ENCODE results near the gene AMTN.

Gene AMTN

DNA sequence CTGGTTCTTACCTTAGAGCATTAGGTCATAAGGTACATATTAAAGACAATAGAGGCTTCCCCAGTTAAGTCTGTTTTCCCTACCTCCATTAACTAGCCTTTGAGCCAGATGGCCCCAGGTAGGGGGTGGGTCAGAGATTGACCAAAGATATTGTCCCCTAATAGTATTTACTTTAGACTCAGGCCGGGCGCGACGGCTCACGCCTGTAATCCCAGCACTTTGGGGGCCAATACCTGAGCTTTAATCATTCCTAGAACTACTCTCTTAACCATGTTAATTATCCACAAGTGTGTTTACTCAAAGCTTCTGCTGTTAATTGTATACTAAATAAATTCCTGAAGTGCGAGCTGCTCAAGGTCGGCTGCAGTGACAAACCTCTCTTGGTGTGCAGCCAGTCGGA, 45.7 kb downstream of the AMTN start:
- Histone ChIP-seq H3K9me3 (ENCODE audit: control insufficient read depth, low read depth, low read length) (no peaks in the 10 kb centered on the region), H3K9ac (ENCODE audit: low read length) (no peak overlapping the region), H3K36me3 (ENCODE audit: control insufficient read depth, low read depth, low read length) (no peaks in the 10 kb centered on the region), H3K27me3 (ENCODE audit: control insufficient read depth, insufficient read depth, low read length) (no peaks in the 10 kb centered on the region), H3K4me1 (ENCODE audit: control insufficient read depth, low read depth, low read length) (no peaks in the 10 kb centered on the region), H3K27ac (ENCODE audit: low read length) (no peak overlapping the region), H3K4me3 (ENCODE audit: low read length) (no peak overlapping the region)

DNA sequence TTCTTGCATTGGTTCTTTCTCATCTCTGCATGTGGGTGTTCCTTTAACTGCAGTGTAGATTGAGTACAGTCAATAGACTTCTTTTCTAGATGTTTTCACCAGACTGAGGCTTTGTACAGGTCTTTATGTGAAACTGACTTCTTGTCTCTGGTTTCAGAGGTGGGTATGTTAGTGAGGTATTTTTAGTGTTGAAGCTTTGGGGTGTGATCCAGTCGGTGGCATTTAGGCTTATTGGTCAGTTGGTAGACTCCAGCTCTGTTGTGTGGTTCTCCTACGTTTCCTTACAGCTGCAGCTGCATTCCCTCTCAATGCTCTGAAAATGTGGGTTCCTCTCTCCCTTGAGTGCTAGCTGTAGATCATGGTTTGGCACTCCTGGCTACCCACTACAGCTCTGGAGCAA, 52.4 kb downstream of the AMTN start:
- no peak overlapping the region for H3K9ac ChIP-seq (ENCODE audit: low read length)
- H3K4me1 ChIP-seq (ENCODE audit: control insufficient read depth, low read depth, low read length), result no peaks in the 10 kb centered on the region
- H3K36me3 ChIP-seq (ENCODE audit: control insufficient read depth, low read depth, low read length), result no peaks in the 10 kb centered on the region
- no peaks in the 10 kb centered on the region for H3K9me3 ChIP-seq (ENCODE audit: control insufficient read depth, low read depth, low read length)
- H3K27ac ChIP-seq (ENCODE audit: low read length), result no peak overlapping the region
- H3K4me3 ChIP-seq (ENCODE audit: low read length), result no peak overlapping the region
- H3K27me3 ChIP-seq (ENCODE audit: control insufficient read depth, insufficient read depth, low read length), result no peaks in the 10 kb centered on the region

DNA sequence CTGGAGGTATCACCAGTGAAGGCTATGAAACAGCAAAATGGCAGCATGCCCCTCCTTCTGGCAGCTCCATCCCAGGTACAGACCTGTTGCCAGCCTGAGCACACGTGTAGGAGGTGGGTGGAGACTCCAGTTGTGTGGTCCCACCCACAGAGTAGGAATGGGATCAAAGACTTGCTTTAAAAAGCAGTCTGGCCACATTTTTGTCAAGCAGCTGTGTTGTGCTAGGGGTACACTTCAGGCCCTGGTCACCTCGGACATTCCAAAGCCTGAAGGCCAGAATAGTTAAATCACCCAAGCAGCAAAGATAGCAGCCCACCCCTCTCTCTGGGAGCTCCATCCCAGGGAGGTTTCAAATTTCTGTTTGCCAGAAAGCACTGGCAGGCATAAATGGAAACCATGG, 53.4 kb downstream of the AMTN start:
- Histone ChIP-seq H3K27me3 (ENCODE audit: control insufficient read depth, insufficient read depth, low read length) (no peaks in the 10 kb centered on the region), H3K9me3 (ENCODE audit: control insufficient read depth, low read depth, low read length) (no peaks in the 10 kb centered on the region), H3K4me1 (ENCODE audit: control insufficient read depth, low read depth, low read length) (no peaks in the 10 kb centered on the region)

DNA sequence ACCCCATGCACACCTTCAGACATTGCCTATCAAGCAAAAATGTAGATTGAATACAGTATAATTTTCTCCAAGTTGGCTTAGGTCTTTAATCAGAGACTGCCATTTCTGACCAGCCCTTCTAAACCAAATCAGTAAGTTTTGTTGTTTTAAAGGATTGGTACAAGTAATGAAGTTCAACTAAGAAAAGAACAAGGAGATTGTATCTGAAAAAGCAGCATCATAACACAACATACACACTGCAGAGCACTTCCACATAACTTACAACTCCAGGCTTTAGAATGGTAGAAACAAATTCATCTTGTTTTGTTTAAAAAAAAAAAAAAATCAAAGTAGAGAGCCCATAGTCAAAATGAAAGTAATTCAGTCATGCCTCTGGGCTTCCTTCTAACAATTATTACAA, 57.6 kb downstream of the AMTN start:
- H3K9me3 ChIP-seq (ENCODE audit: control insufficient read depth, low read depth, low read length), result no peaks in the 10 kb centered on the region
- H3K4me3 ChIP-seq (ENCODE audit: low read length), result no peak overlapping the region

More for the DNA sequence above, 53.4 kb downstream of the AMTN start:
- Histone ChIP-seq H3K9ac (ENCODE audit: low read length) (no peak overlapping the region), H3K4me3 (ENCODE audit: low read length) (no peak overlapping the region), H3K27ac (ENCODE audit: low read length) (no peak overlapping the region), H3K36me3 (ENCODE audit: control insufficient read depth, low read depth, low read length) (no peaks in the 10 kb centered on the region)

DNA sequence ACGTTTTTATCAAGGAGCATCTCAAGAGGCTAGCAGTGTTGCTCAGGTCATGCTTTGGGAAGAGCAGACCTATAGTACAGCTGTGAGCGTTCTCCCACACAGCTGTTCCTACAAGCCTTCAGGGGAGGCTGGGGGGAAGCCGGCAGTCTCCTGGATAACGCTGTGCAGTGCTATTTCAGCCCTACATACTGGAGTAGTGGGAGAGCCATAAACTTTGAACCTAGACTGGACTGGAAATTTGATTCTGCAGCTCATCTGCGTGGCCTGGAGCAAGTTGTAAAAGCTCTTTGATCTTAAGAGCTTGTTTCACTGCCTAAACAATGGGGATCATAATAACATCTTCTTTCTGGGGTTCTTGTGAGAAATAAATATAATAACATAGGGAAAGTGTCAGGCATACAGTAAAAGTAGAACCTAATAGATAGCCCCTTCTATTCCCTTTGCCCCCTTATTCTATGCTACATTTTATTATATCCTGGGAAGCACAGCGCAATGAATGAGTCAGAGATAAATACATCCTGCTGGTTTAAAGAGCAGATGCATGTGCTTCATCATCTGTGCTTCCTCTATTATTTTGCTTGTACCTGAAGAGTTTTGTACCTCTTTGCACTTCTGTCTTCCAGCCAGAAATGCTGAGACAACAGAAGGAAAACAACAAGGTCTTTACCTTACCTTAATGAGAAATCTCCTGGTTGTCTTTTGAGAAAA, 59.0 kb downstream of the AMTN start:
- Histone ChIP-seq H3K27ac (ENCODE audit: low read length) (no peak overlapping the region), H3K4me1 (ENCODE audit: control insufficient read depth, low read depth, low read length) (no peaks in the 10 kb centered on the region)

More for the DNA sequence above, 57.6 kb downstream of the AMTN start:
- Histone ChIP-seq H3K27ac (ENCODE audit: low read length) (no peak overlapping the region), H3K9ac (ENCODE audit: low read length) (no peak overlapping the region), H3K36me3 (ENCODE audit: control insufficient read depth, low read depth, low read length) (no peaks in the 10 kb centered on the region), H3K4me1 (ENCODE audit: control insufficient read depth, low read depth, low read length) (no peaks in the 10 kb centered on the region), H3K27me3 (ENCODE audit: control insufficient read depth, insufficient read depth, low read length) (no peaks in the 10 kb centered on the region)

DNA sequence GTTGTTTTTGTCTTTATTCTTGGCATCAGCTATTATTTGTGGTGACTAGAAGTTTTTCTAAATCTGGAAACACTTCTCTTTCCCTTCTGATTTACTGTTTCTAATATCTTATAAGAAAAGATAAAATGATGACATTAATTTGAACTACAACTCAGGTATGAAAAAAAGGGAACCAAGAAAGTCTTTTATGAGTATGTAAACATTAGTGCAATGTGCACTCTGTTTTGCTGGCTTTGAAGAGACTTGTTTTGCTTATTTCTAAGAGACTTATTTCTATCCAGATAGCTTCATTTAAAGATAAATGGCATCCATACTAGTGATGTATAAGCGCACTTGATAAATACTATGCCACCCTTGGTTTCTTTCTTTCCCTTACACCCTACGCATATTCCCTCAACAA, 63.6 kb downstream of the AMTN start:
- no peaks in the 10 kb centered on the region for H3K36me3 ChIP-seq (ENCODE audit: control insufficient read depth, low read depth, low read length)

More for the DNA sequence above, 59.0 kb downstream of the AMTN start:
- no peaks in the 10 kb centered on the region for H3K27me3 ChIP-seq (ENCODE audit: control insufficient read depth, insufficient read depth, low read length)
- no peak overlapping the region for H3K4me3 ChIP-seq (ENCODE audit: low read length)
- no peaks in the 10 kb centered on the region for H3K36me3 ChIP-seq (ENCODE audit: control insufficient read depth, low read depth, low read length)
- H3K9ac ChIP-seq (ENCODE audit: low read length), result no peak overlapping the region
- H3K9me3 ChIP-seq (ENCODE audit: control insufficient read depth, low read depth, low read length), result no peaks in the 10 kb centered on the region

More for the DNA sequence above, 63.6 kb downstream of the AMTN start:
- no peaks in the 10 kb centered on the region for H3K4me1 ChIP-seq (ENCODE audit: control insufficient read depth, low read depth, low read length)
- H3K9ac ChIP-seq (ENCODE audit: low read length), result no peak overlapping the region
- H3K27ac ChIP-seq (ENCODE audit: low read length), result no peak overlapping the region
- H3K27me3 ChIP-seq (ENCODE audit: control insufficient read depth, insufficient read depth, low read length), result no peaks in the 10 kb centered on the region
- H3K4me3 ChIP-seq (ENCODE audit: low read length), result no peak overlapping the region
- no peaks in the 10 kb centered on the region for H3K9me3 ChIP-seq (ENCODE audit: control insufficient read depth, low read depth, low read length)
